ENCODE data around the gene EHMT1. TPM values are rescaled to one million over a fixed set of nuclear protein-coding genes. Genes with fewer than 3 reads are reported as not detected.
A peak's percentile ranks its signal among the peaks of the same experiment; 100 is the strongest.

EHMT1 gene
- total RNA-seq, 2 experiments from 2014 or later = 80.6 to 87.8 TPM

DNA sequence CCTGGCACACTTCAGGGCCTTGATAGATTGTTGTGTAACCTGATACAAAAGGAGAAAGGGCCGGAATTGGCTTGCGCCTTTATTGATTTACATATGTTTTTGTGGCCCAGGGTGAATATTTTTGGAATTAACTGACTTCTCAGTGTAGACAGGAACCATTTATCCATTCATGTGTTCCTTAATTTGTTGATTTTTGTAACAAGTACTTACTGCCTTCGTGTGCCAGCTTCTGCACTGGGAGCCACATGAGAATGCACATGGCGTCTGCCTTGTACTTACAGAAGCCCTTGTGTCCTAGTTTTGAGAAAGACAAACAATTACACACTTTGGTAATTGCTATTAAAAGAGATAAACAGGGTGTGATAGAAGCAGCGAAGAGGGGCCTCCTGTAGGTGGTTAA is 26.4 kb downstream of the EHMT1 start:
- Histone ChIP-seq H3K4me1 (ENCODE audit: insufficient read depth, low read length) (peaks cover 29% of the 10 kb centered on the region), H3K36me3 (ENCODE audit: insufficient read depth, low read length) (peaks cover 36% of the 10 kb centered on the region), H3K27me3 (ENCODE audit: control insufficient read depth in 1 of 2, insufficient read depth in 2 of 2, low read length in 2 of 2) (no peaks in the 10 kb centered on the region), H3K27ac (ENCODE audit: low read depth in 1 of 2, low read length in 2 of 2) (no peak overlapping the region), H3K4me3 (ENCODE audit: low read length) (no peak overlapping the region), H3K9me3 (ENCODE audit: control insufficient read depth in 1 of 2, insufficient read depth in 1 of 2, low read length in 2 of 2) (no peaks in the 10 kb centered on the region)
- Mint-ChIP-seq H3K9me3 (no peaks in the 10 kb centered on the region), H3K36me3 (ENCODE audit: low read depth) (peaks cover 67% of the 10 kb centered on the region), H3K4me3 (no peak overlapping the region), H3K27me3 (no peaks in the 10 kb centered on the region), H3K27ac (no peak overlapping the region), H3K4me1 (ENCODE audit: low read depth) (peaks cover 58% of the 10 kb centered on the region)
- POLR2A ChIA-PET = no interaction called here
- ATAC-seq (ENCODE audit: poor library complexity) (no peak), DNase-seq (no peak)
- intact Hi-C loops (cut with DNase I, micrococcal nuclease) = no loop called here
- TF ChIP-seq, protein P1, sequence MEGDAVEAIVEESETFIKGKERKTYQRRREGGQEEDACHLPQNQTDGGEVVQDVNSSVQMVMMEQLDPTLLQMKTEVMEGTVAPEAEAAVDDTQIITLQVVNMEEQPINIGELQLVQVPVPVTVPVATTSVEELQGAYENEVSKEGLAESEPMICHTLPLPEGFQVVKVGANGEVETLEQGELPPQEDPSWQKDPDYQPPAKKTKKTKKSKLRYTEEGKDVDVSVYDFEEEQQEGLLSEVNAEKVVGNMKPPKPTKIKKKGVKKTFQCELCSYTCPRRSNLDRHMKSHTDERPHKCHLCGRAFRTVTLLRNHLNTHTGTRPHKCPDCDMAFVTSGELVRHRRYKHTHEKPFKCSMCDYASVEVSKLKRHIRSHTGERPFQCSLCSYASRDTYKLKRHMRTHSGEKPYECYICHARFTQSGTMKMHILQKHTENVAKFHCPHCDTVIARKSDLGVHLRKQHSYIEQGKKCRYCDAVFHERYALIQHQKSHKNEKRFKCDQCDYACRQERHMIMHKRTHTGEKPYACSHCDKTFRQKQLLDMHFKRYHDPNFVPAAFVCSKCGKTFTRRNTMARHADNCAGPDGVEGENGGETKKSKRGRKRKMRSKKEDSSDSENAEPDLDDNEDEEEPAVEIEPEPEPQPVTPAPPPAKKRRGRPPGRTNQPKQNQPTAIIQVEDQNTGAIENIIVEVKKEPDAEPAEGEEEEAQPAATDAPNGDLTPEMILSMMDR (IDR thresholded peaks at IDR 0.05) = no peak
- CTCF ChIA-PET = no interaction called here

DNA sequence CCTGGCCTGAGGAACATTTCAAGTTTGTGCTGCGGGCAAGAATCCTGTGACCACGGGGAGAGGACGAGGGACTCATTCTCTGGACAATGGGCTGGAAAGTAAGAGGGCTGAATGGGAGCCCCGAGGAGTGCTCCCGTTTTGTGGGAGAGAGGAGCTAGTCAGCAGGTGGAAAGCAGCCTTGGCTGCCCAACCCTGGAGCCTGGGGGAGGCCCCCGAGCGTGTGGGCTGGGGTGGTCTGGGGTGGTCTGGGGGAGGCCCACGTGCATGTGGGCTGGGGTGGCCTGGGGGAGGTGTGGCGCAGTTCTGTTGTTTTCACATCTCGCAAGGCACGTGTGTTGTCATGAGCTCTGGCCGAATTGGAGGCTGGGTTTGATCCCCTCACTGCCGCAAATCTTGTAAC is 27.5 kb downstream of the EHMT1 start:
- ATAC-seq (ENCODE audit: poor library complexity) (no peak), DNase-seq (no peak)
- Histone ChIP-seq H3K27ac (ENCODE audit: low read depth in 1 of 2, low read length in 2 of 2) (no peak overlapping the region), H3K9me3 (ENCODE audit: control insufficient read depth in 1 of 2, insufficient read depth in 1 of 2, low read length in 2 of 2) (no peaks in the 10 kb centered on the region), H3K27me3 (ENCODE audit: control insufficient read depth in 1 of 2, insufficient read depth in 2 of 2, low read length in 2 of 2) (no peaks in the 10 kb centered on the region), H3K4me3 (ENCODE audit: low read length) (no peak overlapping the region), H3K4me1 (ENCODE audit: insufficient read depth, low read length) (peaks cover 27% of the 10 kb centered on the region), H3K36me3 (ENCODE audit: insufficient read depth, low read length) (peaks cover 39% of the 10 kb centered on the region)
- ChIA-PET POLR2A (no interaction called here), CTCF (no interaction called here)
- Mint-ChIP-seq H3K36me3 (ENCODE audit: low read depth) (peaks cover 69% of the 10 kb centered on the region), H3K27me3 (no peaks in the 10 kb centered on the region), H3K27ac (peak overlapping the region; percentile 78), H3K9me3 (no peaks in the 10 kb centered on the region), H3K4me3 (no peak overlapping the region), H3K4me1 (ENCODE audit: low read depth) (peaks cover 51% of the 10 kb centered on the region)
- TF ChIP-seq, protein P1 (IDR thresholded peaks at IDR 0.05) = no peak
- intact Hi-C loops (cut with DNase I, micrococcal nuclease) = no loop called here

DNA sequence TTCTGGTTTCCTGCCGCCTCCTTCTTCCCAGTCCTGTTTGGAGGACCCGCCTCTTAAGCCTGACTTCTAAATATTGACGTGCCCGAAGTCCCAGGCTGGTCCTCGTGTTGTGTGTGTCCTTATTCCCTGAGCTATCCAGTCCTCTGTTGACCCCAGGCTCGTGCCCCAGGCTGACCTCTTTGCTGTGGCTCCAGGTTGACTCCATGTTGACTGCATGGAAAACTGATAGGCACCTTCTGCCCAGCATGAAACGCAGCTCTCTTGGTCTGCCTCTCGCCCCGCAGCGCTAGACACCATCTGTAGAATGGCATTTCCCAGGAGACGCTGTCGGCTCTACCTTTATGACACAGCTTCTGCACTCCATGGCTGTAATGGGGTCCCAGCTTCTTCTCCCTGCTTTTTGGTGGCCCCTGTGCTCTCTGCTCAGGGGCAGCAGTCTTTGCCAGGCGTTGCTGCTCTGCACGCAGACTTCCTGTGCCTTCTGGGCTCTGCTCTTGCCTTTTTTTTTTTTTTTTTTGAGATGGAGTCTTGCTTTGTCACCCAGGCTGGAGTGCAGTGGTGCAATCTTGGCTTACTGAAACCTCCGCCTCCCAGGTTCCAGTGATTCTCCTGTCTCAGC is 28.4 kb downstream of the EHMT1 start:
- Histone ChIP-seq H3K36me3 (ENCODE audit: insufficient read depth, low read length) (peaks cover 40% of the 10 kb centered on the region), H3K9me3 (ENCODE audit: control insufficient read depth in 1 of 2, insufficient read depth in 1 of 2, low read length in 2 of 2) (no peaks in the 10 kb centered on the region), H3K27ac (ENCODE audit: low read depth in 1 of 2, low read length in 2 of 2) (no peak overlapping the region), H3K27me3 (ENCODE audit: control insufficient read depth in 1 of 2, insufficient read depth in 2 of 2, low read length in 2 of 2) (no peaks in the 10 kb centered on the region), H3K4me1 (ENCODE audit: insufficient read depth, low read length) (peaks cover 23% of the 10 kb centered on the region), H3K4me3 (ENCODE audit: low read length) (no peak overlapping the region)
- TF ChIP-seq, protein P1 (IDR thresholded peaks at IDR 0.05) = no peak
- intact Hi-C loops (cut with DNase I, micrococcal nuclease) = no loop called here
- Mint-ChIP-seq H3K36me3 (ENCODE audit: low read depth) (peaks cover 69% of the 10 kb centered on the region), H3K27ac (peak overlapping the region; percentile 78), H3K27me3 (no peaks in the 10 kb centered on the region), H3K9me3 (no peaks in the 10 kb centered on the region), H3K4me1 (ENCODE audit: low read depth) (peaks cover 45% of the 10 kb centered on the region), H3K4me3 (peak overlapping the region; percentile 51)
- ChIA-PET CTCF (no interaction called here), POLR2A (interaction anchor here (0.7 kb wide), 1 partner anchor 42 kb away, joined by 3 read pairs; the partner anchor contains the start of gene ARRDC1)
- peak in 2 of 14 experiments; percentile 21 to 24 for DNase-seq
- ATAC-seq (ENCODE audit: poor library complexity) = peak; percentile 69

Measured in CD4-positive, alpha-beta T cell (primary cell).